Measurements from ENCODE around the gene STAM2. TPM values are rescaled to one million over a fixed set of nuclear protein-coding genes. Genes with fewer than 3 reads are reported as not detected.
"Not testable (repeated sequence)": the region's sequence is repeated elsewhere in the genome, so short reads cannot be mapped to it uniquely, and the experiment has no call there.

Gene STAM2
- total and polyA plus RNA-seq, 12 donors: 6.5 to 45.8 (median 33.0) TPM

DNA sequence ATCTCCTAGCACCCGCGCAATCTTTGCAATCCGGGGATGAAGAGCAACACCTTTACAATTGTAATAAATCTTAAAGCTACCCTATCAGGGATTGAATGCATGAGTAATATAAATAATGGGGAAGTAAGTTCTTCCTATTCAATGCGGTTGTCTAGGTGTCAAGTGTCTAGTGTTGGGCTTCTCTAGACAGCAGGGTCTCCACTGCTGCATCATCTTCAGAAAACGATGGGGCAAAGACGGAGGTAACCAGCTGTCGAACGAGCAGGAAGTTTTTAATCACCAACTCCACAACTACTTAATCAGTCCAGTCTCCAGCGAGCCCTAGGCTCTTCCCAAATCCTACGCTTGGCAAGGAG, 573 bp downstream of the STAM2 start:
- H3K9me3 ChIP-seq (replicated peaks in 1 of 3): no peaks in the 10 kb centered on the region
- peaks cover 10 to 39% of the 10 kb centered on the region in 2 donors for H3K4me1 ChIP-seq (replicated peaks in 1 of 2)
- 0 to 1% (median 0%) methylated on average over 9 to 10 of the region's 10 CpGs for WGBS, 4 donors
- intact Hi-C loops (cut with DNase I): loop anchor here in 1 of 2 donors (5.0 kb wide), 1 partner anchor 138 kb away; no protein-coding TSS in a partner anchor
- TF ChIP-seq POLR2A (IDR thresholded peaks at IDR 0.05): no peak
- TF ChIP-seq, protein P1, sequence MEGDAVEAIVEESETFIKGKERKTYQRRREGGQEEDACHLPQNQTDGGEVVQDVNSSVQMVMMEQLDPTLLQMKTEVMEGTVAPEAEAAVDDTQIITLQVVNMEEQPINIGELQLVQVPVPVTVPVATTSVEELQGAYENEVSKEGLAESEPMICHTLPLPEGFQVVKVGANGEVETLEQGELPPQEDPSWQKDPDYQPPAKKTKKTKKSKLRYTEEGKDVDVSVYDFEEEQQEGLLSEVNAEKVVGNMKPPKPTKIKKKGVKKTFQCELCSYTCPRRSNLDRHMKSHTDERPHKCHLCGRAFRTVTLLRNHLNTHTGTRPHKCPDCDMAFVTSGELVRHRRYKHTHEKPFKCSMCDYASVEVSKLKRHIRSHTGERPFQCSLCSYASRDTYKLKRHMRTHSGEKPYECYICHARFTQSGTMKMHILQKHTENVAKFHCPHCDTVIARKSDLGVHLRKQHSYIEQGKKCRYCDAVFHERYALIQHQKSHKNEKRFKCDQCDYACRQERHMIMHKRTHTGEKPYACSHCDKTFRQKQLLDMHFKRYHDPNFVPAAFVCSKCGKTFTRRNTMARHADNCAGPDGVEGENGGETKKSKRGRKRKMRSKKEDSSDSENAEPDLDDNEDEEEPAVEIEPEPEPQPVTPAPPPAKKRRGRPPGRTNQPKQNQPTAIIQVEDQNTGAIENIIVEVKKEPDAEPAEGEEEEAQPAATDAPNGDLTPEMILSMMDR (IDR thresholded peaks at IDR 0.05): no peak
- DNase-seq: no peak
- H3K27me3 ChIP-seq: no peaks in the 10 kb centered on the region
- peak overlapping the region; percentile 29 to 99 (median 82) for H3K4me3 ChIP-seq
- H3K27ac ChIP-seq: peak overlapping the region; percentile 92 to 99 (median 97)
- no peaks in the 10 kb centered on the region for H3K36me3 ChIP-seq (replicated peaks in 1 of 2)

DNA sequence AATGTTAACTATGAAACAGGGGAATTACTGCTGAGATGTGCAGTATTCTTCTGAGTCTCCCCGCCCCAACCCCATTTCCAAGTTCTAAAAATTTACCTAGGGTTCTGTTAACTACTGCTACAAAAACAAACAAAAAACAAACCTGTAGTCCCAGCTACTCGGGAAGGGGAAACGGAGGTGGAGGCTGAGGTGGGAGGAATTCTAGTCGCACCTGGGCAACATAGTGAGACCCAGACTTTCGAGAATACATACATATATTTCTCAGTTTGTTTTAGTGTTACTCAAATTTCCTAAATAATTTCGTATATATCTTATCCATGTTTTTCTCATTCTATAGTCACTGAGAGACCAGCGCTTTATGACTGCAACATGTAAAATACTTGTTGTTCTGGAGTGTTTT, 989 bp downstream of the STAM2 start:
- TF ChIP-seq, protein P1 (IDR thresholded peaks at IDR 0.05): no peak
- TF ChIP-seq POLR2A (IDR thresholded peaks at IDR 0.05): no peak
- Histone ChIP-seq H3K27ac (peak overlapping the region in 3 of 5 donors; percentile 92 to 99 (median 97)), H3K36me3 (replicated peaks in 1 of 2) (no peaks in the 10 kb centered on the region), H3K9me3 (replicated peaks in 1 of 3) (no peaks in the 10 kb centered on the region), H3K4me1 (replicated peaks in 1 of 2) (peaks cover 10 to 40% of the 10 kb centered on the region in 2 donors), H3K4me3 (peak overlapping the region in 3 of 4 donors; percentile 76 to 99 (median 87)), H3K27me3 (no peaks in the 10 kb centered on the region)
- WGBS, 4 donors: 30 to 36% (median 32%) methylated on average over 7 of the region's 7 CpGs
- intact Hi-C loops (cut with DNase I): no loop called here
- DNase-seq: no peak

DNA sequence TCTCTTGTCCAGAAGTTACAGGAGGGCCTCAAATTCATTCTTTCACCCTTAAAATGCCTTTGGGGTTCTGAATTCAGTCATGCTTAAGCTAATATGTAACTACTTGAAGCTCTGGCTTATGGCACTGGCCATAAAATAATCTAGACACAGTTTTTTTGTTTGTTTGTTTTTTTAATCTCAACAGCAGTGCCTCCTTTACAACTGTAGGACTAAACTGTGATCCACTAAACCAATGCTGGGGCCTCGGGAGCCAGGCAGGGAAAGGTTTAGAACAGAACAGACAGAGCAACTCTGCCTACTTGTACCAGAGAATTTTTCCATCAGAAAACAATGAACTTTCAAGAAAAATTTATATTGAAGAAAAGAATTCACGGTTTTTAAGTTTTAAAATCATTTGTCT, 1.7 kb downstream of the STAM2 start:
- H3K9me3 ChIP-seq (replicated peaks in 1 of 3): no peaks in the 10 kb centered on the region
- no peak for DNase-seq
- H3K4me1 ChIP-seq (replicated peaks in 1 of 2): peaks cover 18 to 46% of the 10 kb centered on the region in 2 donors
- no peaks in the 10 kb centered on the region for H3K27me3 ChIP-seq
- 66 to 85% (median 80%) methylated on average over 2 of the region's 2 CpGs for WGBS, 4 donors
- H3K27ac ChIP-seq: no peak overlapping the region
- TF ChIP-seq, protein P1 (IDR thresholded peaks at IDR 0.05): no peak
- TF ChIP-seq POLR2A (IDR thresholded peaks at IDR 0.05): no peak
- H3K36me3 ChIP-seq (replicated peaks in 1 of 2): no peaks in the 10 kb centered on the region
- peak overlapping the region in 1 of 4 donors; percentile 87 for H3K4me3 ChIP-seq
- intact Hi-C loops (cut with DNase I): no loop called here

DNA sequence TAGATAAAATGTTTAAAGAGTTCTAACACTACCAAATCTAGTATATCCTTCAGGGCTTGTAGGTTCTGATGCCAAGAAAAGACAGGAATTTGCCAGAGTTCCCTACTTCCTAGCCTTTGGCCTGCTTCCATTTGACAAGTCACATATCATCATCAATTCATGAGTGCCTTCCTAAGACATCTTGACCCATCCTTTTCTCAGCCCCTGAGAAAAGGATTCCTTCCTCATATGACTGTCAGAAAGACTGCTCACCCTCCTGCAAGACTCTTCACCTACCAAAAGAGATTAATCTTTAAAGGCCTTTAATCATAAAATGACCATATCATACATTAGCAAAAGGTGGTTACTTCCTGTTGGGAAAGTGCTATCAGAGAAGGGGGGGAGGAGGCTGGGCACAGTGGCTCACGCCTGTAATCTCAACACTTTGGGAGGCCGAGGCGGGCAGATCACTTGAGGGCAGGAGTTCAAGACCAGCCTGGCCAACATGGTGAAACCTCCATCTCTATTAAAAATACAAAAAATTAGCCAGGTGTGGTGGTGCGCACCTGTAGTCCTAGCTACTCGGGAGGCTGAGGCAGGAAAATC, 3.3 kb downstream of the STAM2 start:
- intact Hi-C loops (cut with DNase I); H3K9me3 ChIP-seq (replicated peaks in 1 of 3); DNase-seq; H3K27me3 ChIP-seq; H3K36me3 ChIP-seq (replicated peaks in 1 of 2): not testable (repeated sequence)
- Histone ChIP-seq H3K4me3 (peak overlapping the region in 1 of 4 donors; percentile 19), H3K27ac (peak overlapping the region in 4 of 5 donors; percentile 21 to 67 (median 40)), H3K4me1 (replicated peaks in 1 of 2) (peaks cover 32 to 52% of the 10 kb centered on the region in 2 donors)
- 88 to 95% (median 93%) methylated on average over 5 of the region's 5 CpGs for WGBS, 4 donors

DNA sequence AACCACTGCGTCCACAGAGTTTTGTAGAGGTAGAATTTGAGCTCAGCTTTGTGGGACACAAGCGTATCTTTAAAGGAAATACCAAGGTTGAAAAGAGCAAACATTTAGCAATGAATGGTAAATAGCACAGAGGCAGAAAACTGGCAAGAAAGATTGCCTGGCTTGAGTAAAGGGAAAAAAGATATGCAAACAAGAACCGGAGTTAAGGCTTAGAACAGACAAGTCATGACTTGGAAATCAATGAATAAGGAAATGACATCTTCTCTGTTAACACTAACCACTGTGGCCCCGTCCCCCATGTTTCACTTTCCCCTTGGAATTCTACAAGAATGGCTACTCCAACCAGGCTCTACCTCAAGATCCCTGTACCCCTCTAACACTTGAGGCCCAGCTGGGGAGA, 3.8 kb downstream of the STAM2 start:
- H3K4me1 ChIP-seq (replicated peaks in 1 of 2): peaks cover 34 to 57% of the 10 kb centered on the region in 2 donors
- no peak for DNase-seq
- H3K9me3 ChIP-seq (replicated peaks in 1 of 3): no peaks in the 10 kb centered on the region
- TF ChIP-seq, protein P1 (IDR thresholded peaks at IDR 0.05): no peak
- no peak for TF ChIP-seq POLR2A (IDR thresholded peaks at IDR 0.05)
- H3K36me3 ChIP-seq (replicated peaks in 1 of 2): no peaks in the 10 kb centered on the region
- H3K4me3 ChIP-seq: peak overlapping the region in 1 of 4 donors; percentile 19
- peak overlapping the region in 4 of 5 donors; percentile 21 to 67 (median 40) for H3K27ac ChIP-seq
- H3K27me3 ChIP-seq: no peaks in the 10 kb centered on the region
- intact Hi-C loops (cut with DNase I): no loop called here
- 28 to 45% (median 33%) methylated on average over 4 of the region's 4 CpGs for WGBS, 4 donors

DNA sequence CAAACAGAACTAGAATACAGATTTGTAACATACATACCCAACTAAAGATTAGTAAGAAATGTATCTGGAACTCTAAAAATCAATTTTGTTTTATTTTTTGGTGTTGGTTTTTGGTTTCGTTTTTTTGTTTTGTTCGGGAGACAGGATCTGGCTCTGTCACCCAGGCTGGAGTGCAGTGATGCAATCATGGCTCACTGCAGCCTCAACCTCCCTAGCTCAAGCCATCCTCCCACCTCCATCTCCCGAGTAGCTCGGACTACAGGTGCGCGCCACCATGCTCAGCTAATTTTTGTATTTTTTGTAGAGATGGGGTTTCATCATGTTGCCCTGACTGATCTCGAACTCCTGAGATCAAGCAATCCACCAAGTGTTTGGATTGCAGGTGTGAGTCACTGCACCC, 6.4 kb downstream of the STAM2 start:
- intact Hi-C loops (cut with DNase I): loop anchor here in 1 of 2 donors (5.0 kb wide), 1 partner anchor 127 kb away; no protein-coding TSS in a partner anchor
- Histone ChIP-seq H3K4me3 (peak overlapping the region in 1 of 4 donors; percentile 5), H3K4me1 (replicated peaks in 1 of 2) (peaks cover 51 to 79% of the 10 kb centered on the region in 2 donors)
- not testable (repeated sequence) for H3K9me3 ChIP-seq (replicated peaks in 1 of 3); H3K27me3 ChIP-seq; H3K27ac ChIP-seq; H3K36me3 ChIP-seq (replicated peaks in 1 of 2); DNase-seq
- 73 to 79% (median 75%) methylated on average over 7 of the region's 7 CpGs for WGBS, 4 donors

DNA sequence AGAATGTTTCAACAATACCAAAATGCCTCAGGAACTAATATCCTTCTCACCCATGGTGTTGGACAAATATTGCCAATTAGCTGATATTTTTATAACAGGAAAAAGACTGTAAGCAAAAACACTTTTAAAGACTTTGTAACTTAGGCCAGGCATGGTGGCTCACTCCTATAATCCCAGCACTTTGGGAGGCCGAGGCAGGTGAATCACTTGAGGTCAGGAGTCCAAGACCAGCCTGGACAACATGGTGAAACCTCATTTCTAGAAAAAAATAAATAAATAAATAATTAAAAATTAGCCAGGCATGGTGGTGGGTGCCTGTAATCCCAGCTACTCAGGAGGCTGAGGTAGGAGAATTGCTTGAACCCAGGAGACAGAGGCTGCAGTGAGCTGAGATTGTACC, 8.1 kb downstream of the STAM2 start:
- H3K4me1 ChIP-seq (replicated peaks in 1 of 2): peaks cover 48 to 64% of the 10 kb centered on the region in 2 donors
- DNase-seq; H3K27me3 ChIP-seq; H3K4me3 ChIP-seq; H3K36me3 ChIP-seq (replicated peaks in 1 of 2); H3K9me3 ChIP-seq (replicated peaks in 1 of 3): not testable (repeated sequence)
- H3K27ac ChIP-seq: peak overlapping the region in 4 of 5 donors; percentile 10 to 61 (median 58)
- intact Hi-C loops (cut with DNase I): loop anchor here in 1 of 2 donors (5.0 kb wide), 1 partner anchor 125 kb away; no protein-coding TSS in a partner anchor
- 56 to 81% (median 72%) methylated on average over 1 of the region's 1 CpG for WGBS, 4 donors

All from adrenal gland (tissue), 12 donors.